H1 (cell line): ENCODE data around the gene TMEM178B. TPM values are rescaled to one million over a fixed set of nuclear protein-coding genes. Genes with fewer than 3 reads are reported as not detected.
"Not testable (repeated sequence)": the region's sequence is repeated elsewhere in the genome, so short reads cannot be mapped to it uniquely, and the experiment has no call there.

Experiments
- CTCF ChIA-PET: fragments of 300-600 bp; sonication (Branson Sonifier 250); formaldehyde crosslinking; loops from one replicate; lab custom pipeline; 2021; ENCODE audit not compliant: partially characterized antibody; lab: Charles Lee
- POLR2A ChIA-PET: fragments of 300-600 bp; sonication (Branson Sonifier 250); formaldehyde crosslinking; loops from one replicate; lab custom pipeline; 2021; ENCODE audit warnings: inconsistent platforms; ENCODE audit not compliant: partially characterized antibody; lab: Charles Lee
- DNase-seq, 2 experiments: peaks; one replicate each; pipeline versions ENCODE4 v3.0.0 to v3.0.0-alpha.2; 2010 to 2022; ENCODE audit warnings: low spot score in 2 of 2, low read depth in 1 of 2, mixed read lengths in 1 of 2
- FAIRE-seq: peaks from 2 replicates; lab custom pipeline; 2011; peaks lifted over from hg19 to GRCh38; lab: Jason Lieb, UNC
- H2AFZ ChIP-seq: 2 replicates; pipeline ENCODE4 v1.8.1; 2012; ENCODE audit warnings: low read length, inconsistent platforms
- H2AK5ac ChIP-seq: 2 replicates; pipeline ENCODE4 v1.6.1; 2013; ENCODE audit warnings: low read depth, low read length
- H2BK120ac ChIP-seq: replicated peaks from 2 replicates; pipeline ENCODE3; 2013; ENCODE audit warnings: low read depth, low read length, inconsistent platforms
- H2BK12ac ChIP-seq: 2 replicates; pipeline ENCODE4 v1.6.1; 2013; ENCODE audit warnings: low read depth, low read length
- H2BK15ac ChIP-seq: 2 replicates; pipeline ENCODE4 v1.6.1; 2013; ENCODE audit warnings: low read length
- H2BK20ac ChIP-seq: 2 replicates; pipeline ENCODE4 v1.6.1; 2013; ENCODE audit warnings: low read length
- H2BK5ac ChIP-seq: 2 replicates; pipeline ENCODE4 v1.6.1; 2013; ENCODE audit warnings: low read depth, low read length
- H3K14ac ChIP-seq: 2 replicates; pipeline ENCODE4 v1.6.1; 2013; ENCODE audit warnings: inconsistent platforms; ENCODE audit not compliant: insufficient read length
- H3K18ac ChIP-seq: 2 replicates; pipeline ENCODE4 v1.6.1; 2013; ENCODE audit warnings: low read length; ENCODE audit errors: extremely low read depth
- H3K23ac ChIP-seq: 2 replicates; pipeline ENCODE4 v1.6.1; 2013; ENCODE audit warnings: inconsistent platforms; ENCODE audit not compliant: insufficient read length
- H3K23me2 ChIP-seq: 2 replicates; pipeline ENCODE4 v1.6.1; 2013; ENCODE audit warnings: low read depth, low read length
- H3K27ac ChIP-seq: 2 replicates; pipeline ENCODE4 v1.6.1; 2011; ENCODE audit warnings: low read depth, low read length, inconsistent platforms
- H3K27me3 ChIP-seq, 4 experiments: replicated peaks in 1 of 4; 1 replicate in 1 of 4; 2 replicates in 3 of 4; pipeline versions ENCODE4 v1.6.1 to v1.8.1; 2011 to 2013; ENCODE audit warnings: low read length in 3 of 4, mild to moderate bottlenecking in 3 of 4, inconsistent platforms in 2 of 4, mixed read lengths in 2 of 4, moderate library complexity in 1 of 4; ENCODE audit not compliant: control insufficient read depth in 3 of 4, insufficient read depth in 3 of 4; ENCODE audit errors: extremely low read depth in 1 of 4
- H3K36me3 ChIP-seq, 4 experiments: 2 replicates each; pipeline versions ENCODE4 v1.6.1 to v1.8.1; 2011 to 2013; ENCODE audit warnings: mild to moderate bottlenecking in 4 of 4, low read length in 3 of 4, moderate library complexity in 2 of 4, control low read depth in 1 of 4, inconsistent platforms in 1 of 4; ENCODE audit not compliant: insufficient read depth in 4 of 4, control insufficient read depth in 2 of 4
- H3K4ac ChIP-seq: replicated peaks from 2 replicates; pipeline ENCODE3; 2013; ENCODE audit warnings: low read length, low read depth, mixed read lengths, inconsistent platforms; ENCODE audit not compliant: insufficient read length
- H3K4me1 ChIP-seq, 4 experiments: replicated peaks in 1 of 4; 1 replicate in 1 of 4; 2 replicates in 3 of 4; pipeline versions ENCODE4 v1.6.1 to v1.8.1; 2011 to 2013; ENCODE audit warnings: low read length in 3 of 4, inconsistent platforms in 2 of 4, mixed read lengths in 1 of 4; ENCODE audit not compliant: insufficient read depth in 4 of 4, control insufficient read depth in 3 of 4
- H3K4me2 ChIP-seq, 2 experiments: 2 replicates each; pipeline versions ENCODE4 v1.6.1 to v1.8.1; 2011 to 2013; ENCODE audit warnings: low read depth in 2 of 2, low read length in 2 of 2, control low read depth in 1 of 2, inconsistent platforms in 1 of 2, mild to moderate bottlenecking in 1 of 2; ENCODE audit not compliant: insufficient read depth in 1 of 2
- H3K4me3 ChIP-seq, 4 experiments: fragments of 200-600, 300-600 bp in 1 of 4; sonication (generic), shearing (Covaris generic), sonication (Bioruptor Twin) in 1 of 4; 2 replicates each; pipeline versions ENCODE4 v1.5.1 to v1.8.1; 2011 to 2016; ENCODE audit warnings: low read length in 4 of 4, low read depth in 3 of 4, control low read depth in 2 of 4, inconsistent platforms in 2 of 4, mild to moderate bottlenecking in 2 of 4, mixed read lengths in 1 of 4, moderate library complexity in 1 of 4; ENCODE audit not compliant: insufficient read depth in 2 of 4; ENCODE audit errors: extremely low read depth in 1 of 4
- H3K56ac ChIP-seq: replicated peaks from 2 replicates; pipeline ENCODE3; 2013; ENCODE audit warnings: low read depth, mild to moderate bottlenecking, mixed read lengths, low read length, inconsistent platforms; ENCODE audit not compliant: insufficient read length
- H3K79me1 ChIP-seq: 2 replicates; pipeline ENCODE4 v1.6.1; 2013; ENCODE audit warnings: low read depth, low read length, control low read depth
- H3K79me2 ChIP-seq, 2 experiments: 2 replicates each; pipeline versions ENCODE4 v1.6.1 to v1.8.1; 2012 to 2013; ENCODE audit warnings: low read length in 2 of 2, mild to moderate bottlenecking in 2 of 2, inconsistent platforms in 1 of 2; ENCODE audit not compliant: insufficient read depth in 2 of 2, control insufficient read depth in 1 of 2
- H3K9ac ChIP-seq, 4 experiments: replicated peaks in 1 of 4; 1 replicate in 1 of 4; 2 replicates in 3 of 4; pipeline versions ENCODE4 v1.6.1 to v1.8.1; 2011 to 2013; ENCODE audit warnings: low read depth in 3 of 4, low read length in 3 of 4, control low read depth in 2 of 4, mild to moderate bottlenecking in 2 of 4, moderate library complexity in 2 of 4, inconsistent platforms in 1 of 4; ENCODE audit errors: extremely low read depth in 1 of 4
- H3K9me3 ChIP-seq, 2 experiments: 2 replicates each; pipeline versions ENCODE4 v1.6.1 to v1.8.1; 2012 to 2013; ENCODE audit warnings: mild to moderate bottlenecking in 2 of 2, moderate library complexity in 2 of 2, control low read depth in 1 of 2, inconsistent platforms in 1 of 2, low read depth in 1 of 2, low read length in 1 of 2, mixed read lengths in 1 of 2; ENCODE audit not compliant: insufficient read depth in 2 of 2
- H4K20me1 ChIP-seq, 2 experiments: replicated peaks in 1 of 2; 2 replicates each; pipeline versions ENCODE3 to v1.8.1; 2011 to 2013; ENCODE audit warnings: inconsistent platforms in 2 of 2, low read length in 2 of 2, mild to moderate bottlenecking in 1 of 2; ENCODE audit not compliant: insufficient read depth in 2 of 2, control insufficient read depth in 1 of 2
- H4K5ac ChIP-seq: 2 replicates; pipeline ENCODE4 v1.6.1; 2013; ENCODE audit warnings: low read length, low read depth, mixed read lengths, inconsistent platforms; ENCODE audit not compliant: insufficient read length
- H4K8ac ChIP-seq: 2 replicates; pipeline ENCODE4 v1.8.0; 2013; ENCODE audit warnings: mild to moderate bottlenecking, moderate library complexity, low read length, inconsistent platforms; ENCODE audit not compliant: insufficient read depth; ENCODE audit errors: extremely low read depth
- H4K91ac ChIP-seq: replicated peaks from 2 replicates; pipeline ENCODE3; 2013; ENCODE audit warnings: low read length, mixed read lengths, inconsistent platforms; ENCODE audit not compliant: insufficient read length
- WGBS, 2 experiments: shearing (Covaris generic) in 1 of 2; methylation state at CpG; one replicate each; pipeline versions ENCODE4 v1.1.6 to v1.1.7; 2013 to 2015; ENCODE audit warnings: low lambda C conversion rate in 2 of 2, mixed read lengths in 2 of 2, inconsistent platforms in 1 of 2, low coverage in 1 of 2, missing lambda C conversion rate in 1 of 2; ENCODE audit not compliant: insufficient replicate concordance in 2 of 2, insufficient coverage in 1 of 2, insufficient read length in 1 of 2; ENCODE audit errors: extremely low coverage in 1 of 2, missing lambda C conversion rate in 1 of 2; 5-methylcytosine and 5-hydroxymethylcytosine counted together
- polyA plus RNA-seq, 7 experiments: library from polyadenylated mRNA; depleted of rRNA in 3 of 7; stranded (reverse) in 5 of 7; unstranded in 2 of 7; fragments of >200 nt in 5 of 7; fragments of 200-250 nt in 2 of 7; gene quantifications; 1 replicate in 5 of 7; 2 replicates in 1 of 7; 4 replicates in 1 of 7; pipeline versions ENCODE4 v1.2.1 to v1.2.3, GENCODE V29; 2011 to 2013; ENCODE audit warnings: missing spikeins in 2 of 7, mixed read lengths in 2 of 7
- total RNA-seq: library from RNA; stranded (reverse); fragmentation: NEBNext Ultra II Directional; extraction: Animal tissue kit (Norgen Biotek cat#: 25700); gene quantifications from 2 replicates; pipeline ENCODE4 v1.2.1, GENCODE V29; 2021

Gene TMEM178B
- total and polyA plus RNA-seq, 2 of the 8 experiments (the other 6 are each of a cell fraction or from before 2014, with no cell fraction given): 5.3 to 18.1 TPM

DNA sequence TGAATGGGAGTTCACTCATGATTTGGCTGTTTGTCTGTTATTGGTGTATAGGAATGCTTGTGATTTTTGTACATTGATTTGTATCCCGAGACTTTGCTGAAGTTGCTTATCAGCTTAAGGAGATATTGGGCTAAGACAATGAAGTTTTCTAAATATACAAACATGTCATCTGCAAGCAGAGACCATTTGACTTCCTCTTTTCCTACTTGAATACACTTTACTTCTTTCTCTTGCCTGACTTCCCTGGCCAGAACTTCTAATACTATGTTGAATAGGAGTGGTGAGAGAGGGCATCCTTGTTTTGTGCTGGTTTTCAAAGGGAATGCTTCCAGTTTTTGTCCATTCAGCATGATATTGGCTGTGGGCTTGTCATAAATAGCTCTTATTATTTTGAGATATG is 101.9 kb downstream of the TMEM178B start:
- H3K23ac ChIP-seq, H3K27me3 ChIP-seq, H2AFZ ChIP-seq, H2AK5ac ChIP-seq, H3K4me2 ChIP-seq, H3K18ac ChIP-seq, H4K20me1 ChIP-seq, H3K36me3 ChIP-seq, DNase-seq, H3K9me3 ChIP-seq, H2BK120ac ChIP-seq, H3K4me3 ChIP-seq, H2BK12ac ChIP-seq, FAIRE-seq, H3K56ac ChIP-seq, H4K5ac ChIP-seq, H3K79me2 ChIP-seq, H2BK20ac ChIP-seq, H3K4me1 ChIP-seq, H3K79me1 ChIP-seq, H4K91ac ChIP-seq, H3K27ac ChIP-seq, H3K14ac ChIP-seq, H4K8ac ChIP-seq, H3K4ac ChIP-seq, H2BK5ac ChIP-seq, H3K9ac ChIP-seq, H3K23me2 ChIP-seq, H2BK15ac ChIP-seq, POLR2A ChIA-PET: not testable (repeated sequence)
- WGBS, 2 experiments: 75% methylated on average over 1 of the region's 1 CpG; no CpG with 5 or more reads in 1 of the 2 experiments
- CTCF ChIA-PET: interaction anchor here (1.2 to 1.3 kb wide), 2 partner anchors 13 to 104 kb away, joined by 3 read pairs; no protein-coding TSS in a partner anchor

DNA sequence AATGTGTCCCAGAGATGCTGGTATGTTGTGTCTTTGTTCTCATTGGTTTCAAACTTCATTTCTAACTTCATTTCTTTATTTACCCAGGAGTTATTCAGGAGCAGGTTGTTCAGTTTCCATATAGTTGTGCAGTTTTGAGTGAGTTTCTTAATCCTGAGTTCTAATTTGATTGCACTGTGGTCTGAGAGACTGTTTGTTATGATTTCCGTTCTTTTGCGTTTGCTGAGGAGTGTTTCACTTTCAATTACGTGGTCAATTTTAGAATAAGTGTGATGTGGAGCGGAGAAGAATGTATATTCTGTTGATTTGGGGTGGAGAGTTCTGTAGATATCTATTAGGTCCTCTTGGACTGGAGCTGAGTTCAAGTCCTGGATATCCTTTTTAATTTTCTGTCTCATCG is 103.3 kb downstream of the TMEM178B start:
- H3K14ac ChIP-seq, H3K56ac ChIP-seq, H2BK120ac ChIP-seq, H4K91ac ChIP-seq, H3K4me3 ChIP-seq, H3K4ac ChIP-seq, H2BK20ac ChIP-seq, H4K5ac ChIP-seq, H3K23ac ChIP-seq, H2AK5ac ChIP-seq, H3K27ac ChIP-seq, H3K36me3 ChIP-seq, H4K20me1 ChIP-seq, H2AFZ ChIP-seq, H2BK5ac ChIP-seq, POLR2A ChIA-PET, H2BK12ac ChIP-seq, H3K18ac ChIP-seq, H2BK15ac ChIP-seq, H3K79me2 ChIP-seq, H3K27me3 ChIP-seq, H4K8ac ChIP-seq, FAIRE-seq, H3K4me1 ChIP-seq, H3K4me2 ChIP-seq, H3K9me3 ChIP-seq, DNase-seq, H3K79me1 ChIP-seq, H3K23me2 ChIP-seq, H3K9ac ChIP-seq: not testable (repeated sequence)
- 87% methylated on average over 5 of the region's 5 CpGs; no CpG with 5 or more reads in 1 of the 2 experiments for WGBS, 2 experiments
- CTCF ChIA-PET: interaction anchor here (1.2 kb wide), 1 partner anchor 105 kb away, joined by 3 read pairs; no protein-coding TSS in a partner anchor
